ENCODE data around the gene TPCN2. TPM values are rescaled to one million over a fixed set of nuclear protein-coding genes. Genes with fewer than 3 reads are reported as not detected.

Gene TPCN2
- total RNA-seq, 4 donors from 2014 or later: 27.1 to 36.1 (median 31.3) TPM

DNA sequence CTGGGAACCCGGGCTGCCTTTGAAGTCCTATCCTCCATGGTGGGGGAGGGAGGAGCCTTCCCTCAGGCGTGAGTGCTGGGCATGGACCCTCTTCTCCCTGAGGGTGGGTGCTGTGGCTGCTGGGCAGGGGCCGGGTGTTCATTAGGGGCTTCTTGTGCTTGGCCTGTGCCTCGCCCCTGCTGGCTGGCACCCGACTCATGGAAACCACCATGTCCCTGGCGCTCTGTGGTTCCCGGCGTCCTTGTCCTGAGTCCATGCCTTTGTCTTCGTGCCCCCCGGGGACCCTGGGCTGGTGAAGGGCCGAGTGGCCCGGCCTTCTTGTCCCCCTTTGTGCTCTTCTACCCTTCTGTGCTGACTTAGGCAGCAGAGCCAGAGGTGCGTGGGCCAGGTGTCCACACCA is 23.2 kb downstream of the TPCN2 start:
- peaks cover 0 to 55% (median 2%) of the 10 kb centered on the region in 3 donors for H3K36me3 ChIP-seq
- H3K4me1 ChIP-seq: peaks cover 0 to 31% (median 22%) of the 10 kb centered on the region in 4 donors
- TF ChIP-seq POLR2A (IDR thresholded peaks at IDR 0.05) (no peak), EP300 (IDR thresholded peaks at IDR 0.05) (no peak)
- TF ChIP-seq, protein P1, sequence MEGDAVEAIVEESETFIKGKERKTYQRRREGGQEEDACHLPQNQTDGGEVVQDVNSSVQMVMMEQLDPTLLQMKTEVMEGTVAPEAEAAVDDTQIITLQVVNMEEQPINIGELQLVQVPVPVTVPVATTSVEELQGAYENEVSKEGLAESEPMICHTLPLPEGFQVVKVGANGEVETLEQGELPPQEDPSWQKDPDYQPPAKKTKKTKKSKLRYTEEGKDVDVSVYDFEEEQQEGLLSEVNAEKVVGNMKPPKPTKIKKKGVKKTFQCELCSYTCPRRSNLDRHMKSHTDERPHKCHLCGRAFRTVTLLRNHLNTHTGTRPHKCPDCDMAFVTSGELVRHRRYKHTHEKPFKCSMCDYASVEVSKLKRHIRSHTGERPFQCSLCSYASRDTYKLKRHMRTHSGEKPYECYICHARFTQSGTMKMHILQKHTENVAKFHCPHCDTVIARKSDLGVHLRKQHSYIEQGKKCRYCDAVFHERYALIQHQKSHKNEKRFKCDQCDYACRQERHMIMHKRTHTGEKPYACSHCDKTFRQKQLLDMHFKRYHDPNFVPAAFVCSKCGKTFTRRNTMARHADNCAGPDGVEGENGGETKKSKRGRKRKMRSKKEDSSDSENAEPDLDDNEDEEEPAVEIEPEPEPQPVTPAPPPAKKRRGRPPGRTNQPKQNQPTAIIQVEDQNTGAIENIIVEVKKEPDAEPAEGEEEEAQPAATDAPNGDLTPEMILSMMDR (IDR thresholded peaks at IDR 0.05): no peak
- WGBS, 2 donors: 89 to 99% methylated on average over 10 to 11 of the region's 13 CpGs
- no peak for DNase-seq (ENCODE audit: low spot score in 2 of 2)
- no peak overlapping the region for H3K4me3 ChIP-seq
- H3K27me3 ChIP-seq: no peaks in the 10 kb centered on the region
- no peaks in the 10 kb centered on the region for H3K9me3 ChIP-seq
- peak overlapping the region in 2 of 4 donors; percentile 92 to 93 for H3K27ac ChIP-seq

DNA sequence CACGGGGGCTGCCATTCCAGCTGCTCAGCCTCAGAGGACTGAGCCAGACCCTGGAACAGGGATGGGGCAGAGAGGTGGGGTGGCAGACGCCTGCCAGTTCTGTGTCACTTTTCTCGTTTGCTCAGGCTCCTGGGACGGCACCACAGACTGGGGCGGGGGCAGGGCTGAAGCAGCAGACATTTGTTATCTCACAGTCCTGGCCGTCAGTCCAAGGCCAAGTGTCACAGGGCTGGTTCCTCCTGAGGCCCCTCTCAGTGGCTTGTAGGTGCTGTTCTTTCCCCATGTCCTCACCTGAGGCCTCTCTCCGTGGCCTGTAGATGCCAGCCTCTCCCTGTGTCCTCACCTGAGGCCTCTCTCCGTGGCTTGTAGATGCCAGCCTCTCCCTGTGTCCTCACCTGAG is 24.7 kb downstream of the TPCN2 start:
- DNase-seq (ENCODE audit: low spot score in 2 of 2): no peak

DNA sequence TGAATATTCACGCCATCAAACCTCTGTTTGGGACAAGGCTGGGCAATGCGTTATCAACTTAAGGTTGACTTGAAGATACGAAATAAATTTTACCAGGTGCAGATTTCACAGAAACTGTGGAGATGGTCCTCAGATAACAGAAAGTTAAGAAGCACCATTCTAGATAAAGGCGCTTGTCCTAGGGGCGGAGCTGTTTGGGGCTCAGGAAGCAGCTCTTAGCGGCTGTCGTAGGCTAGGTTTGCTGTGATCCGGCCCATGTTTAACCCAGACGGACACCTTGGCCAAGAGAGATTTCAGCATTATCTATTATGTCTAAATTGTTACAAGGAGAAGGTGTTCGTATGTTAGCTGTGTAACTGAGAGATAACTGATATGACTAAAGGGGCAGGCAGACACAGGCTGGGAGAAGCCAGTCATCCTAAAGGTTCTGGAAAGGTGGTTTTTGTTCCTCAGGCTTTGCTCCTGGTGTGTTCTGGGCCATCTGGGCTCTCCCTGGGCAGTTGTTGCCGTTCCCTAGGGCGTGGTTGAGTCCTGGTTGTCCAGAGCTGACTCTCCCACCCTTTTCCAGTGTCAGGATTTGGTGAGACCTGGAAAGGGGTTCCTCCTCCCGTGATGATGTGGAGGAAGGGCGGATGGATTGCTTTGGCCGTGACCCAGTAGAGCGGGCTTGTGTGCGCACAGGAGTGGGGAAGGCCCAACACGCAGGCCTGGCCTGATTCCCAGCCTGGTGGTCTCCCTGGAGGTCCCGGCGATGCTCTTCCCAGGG is 25.8 kb downstream of the TPCN2 start:
- no peak for TF ChIP-seq EP300 (IDR thresholded peaks at IDR 0.05)
- no peak for TF ChIP-seq POLR2A (IDR thresholded peaks at IDR 0.05)
- TF ChIP-seq, protein P1 (IDR thresholded peaks at IDR 0.05): no peak
- peaks cover 0 to 31% (median 22%) of the 10 kb centered on the region in 4 donors for H3K4me1 ChIP-seq
- H3K27me3 ChIP-seq: no peaks in the 10 kb centered on the region
- H3K36me3 ChIP-seq: peaks cover 0 to 65% (median 2%) of the 10 kb centered on the region in 3 donors
- no peak overlapping the region for H3K4me3 ChIP-seq
- H3K9me3 ChIP-seq: no peaks in the 10 kb centered on the region
- H3K27ac ChIP-seq: peak overlapping the region; percentile 65 to 93 (median 80)
- 65 to 67% methylated on average over 19 to 20 of the region's 20 CpGs for WGBS, 2 donors
- DNase-seq (ENCODE audit: low spot score in 2 of 2): no peak

More for the DNA sequence above, 24.7 kb downstream of the TPCN2 start:
- H3K9me3 ChIP-seq: no peaks in the 10 kb centered on the region
- TF ChIP-seq, protein P1 (IDR thresholded peaks at IDR 0.05): no peak
- no peak for TF ChIP-seq POLR2A (IDR thresholded peaks at IDR 0.05)
- TF ChIP-seq EP300 (IDR thresholded peaks at IDR 0.05): no peak
- H3K27ac ChIP-seq: peak overlapping the region; percentile 65 to 93 (median 80)
- H3K4me1 ChIP-seq: peaks cover 0 to 31% (median 22%) of the 10 kb centered on the region in 4 donors
- H3K36me3 ChIP-seq: peaks cover 0 to 54% (median 2%) of the 10 kb centered on the region in 3 donors
- 84 to 90% methylated on average over 8 of the region's 8 CpGs for WGBS, 2 donors
- no peak overlapping the region for H3K4me3 ChIP-seq
- no peaks in the 10 kb centered on the region for H3K27me3 ChIP-seq

DNA sequence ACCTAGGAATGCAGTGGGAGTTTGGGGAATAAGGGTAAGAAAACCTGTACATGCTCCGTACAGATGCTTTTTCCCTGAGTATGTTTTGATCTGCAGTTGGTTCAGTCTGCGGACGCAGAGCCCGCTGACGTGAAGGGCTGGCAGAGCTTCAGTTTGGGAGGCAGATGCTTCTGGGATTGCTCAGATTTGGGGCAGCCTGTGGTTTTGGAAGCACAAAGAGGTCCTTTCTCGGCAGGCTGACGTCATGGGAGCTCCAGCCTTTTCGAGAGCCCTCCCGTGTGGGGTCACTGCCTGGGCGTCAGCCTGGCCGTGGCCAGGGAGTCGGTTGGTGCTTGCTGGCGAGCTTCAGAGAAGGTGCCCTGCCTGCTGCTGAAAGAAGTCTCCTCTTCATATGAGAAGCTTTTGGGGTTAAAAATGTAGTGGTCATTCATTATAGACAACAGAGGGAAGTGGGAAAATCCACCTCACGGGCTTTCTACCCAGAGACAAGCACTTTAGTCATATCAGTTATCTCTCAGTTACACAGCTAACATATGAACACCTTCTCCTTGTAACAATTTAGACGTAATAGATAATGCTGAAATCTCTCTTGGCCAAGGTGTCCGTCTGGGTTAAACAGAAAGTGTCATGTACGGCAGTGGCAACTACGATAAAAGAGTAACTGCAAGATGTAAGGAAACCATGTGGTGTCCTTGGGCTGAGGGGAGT is 26.8 kb downstream of the TPCN2 start:
- Histone ChIP-seq H3K4me3 (no peak overlapping the region), H3K9me3 (no peaks in the 10 kb centered on the region), H3K27ac (peak overlapping the region; percentile 65 to 93 (median 80)), H3K4me1 (peaks cover 0 to 38% (median 22%) of the 10 kb centered on the region in 4 donors), H3K27me3 (no peaks in the 10 kb centered on the region), H3K36me3 (peaks cover 0 to 65% (median 6%) of the 10 kb centered on the region in 3 donors)
- DNase-seq (ENCODE audit: low spot score in 2 of 2): peak; percentile 90
- TF ChIP-seq EP300 (IDR thresholded peaks at IDR 0.05) (peak; percentile 69 to 95), POLR2A (IDR thresholded peaks at IDR 0.05) (peak; percentile 12 to 59)
- TF ChIP-seq, protein P1 (IDR thresholded peaks at IDR 0.05): peak in 2 of 5 experiments; percentile 6 to 21
- WGBS, 2 donors: 21 to 44% methylated on average over 18 of the region's 18 CpGs
